Retinal pigment epithelial cell (primary cell): ENCODE measurements around the gene IRF3.
A peak's percentile ranks its signal among the peaks of the same experiment; 100 is the strongest.

Experiments used
- DNase-seq: peaks from one replicate; pipeline ENCODE4 v3.0.0-alpha.2; 2010; ENCODE audit warnings: low read depth
- H3K4me3 ChIP-seq: 2 replicates; pipeline ENCODE4 v1.5.1; 2011; ENCODE audit warnings: mild to moderate bottlenecking, low read length, control low read depth, moderate library complexity
- TF ChIP-seq, protein P1 (sequence below): conservative IDR thresholded peaks from 2 replicates; pipeline ENCODE4 v1.5.1; 2011; ENCODE audit warnings: low read depth, low read length, control low read depth, inconsistent platforms

The IRF3 gene

DNA sequence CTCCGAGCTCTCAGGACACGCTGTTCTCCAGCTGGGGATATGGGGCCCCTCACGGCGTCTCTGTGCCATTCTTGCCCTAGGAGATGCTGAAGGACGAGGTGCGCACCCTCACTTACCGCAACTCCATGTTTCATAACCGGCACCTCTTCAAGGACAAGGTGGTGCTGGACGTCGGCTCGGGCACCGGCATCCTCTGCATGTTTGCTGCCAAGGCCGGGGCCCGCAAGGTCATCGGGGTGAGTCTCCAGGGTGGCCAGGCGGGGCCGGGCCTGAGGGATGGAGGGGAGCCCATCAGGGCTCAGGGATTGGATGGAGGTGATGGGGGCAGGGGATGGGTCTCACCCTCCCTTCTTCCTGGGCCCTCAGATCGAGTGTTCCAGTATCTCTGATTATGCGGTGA, 16.2 kb upstream of the IRF3 start:
- TF ChIP-seq, protein P1, sequence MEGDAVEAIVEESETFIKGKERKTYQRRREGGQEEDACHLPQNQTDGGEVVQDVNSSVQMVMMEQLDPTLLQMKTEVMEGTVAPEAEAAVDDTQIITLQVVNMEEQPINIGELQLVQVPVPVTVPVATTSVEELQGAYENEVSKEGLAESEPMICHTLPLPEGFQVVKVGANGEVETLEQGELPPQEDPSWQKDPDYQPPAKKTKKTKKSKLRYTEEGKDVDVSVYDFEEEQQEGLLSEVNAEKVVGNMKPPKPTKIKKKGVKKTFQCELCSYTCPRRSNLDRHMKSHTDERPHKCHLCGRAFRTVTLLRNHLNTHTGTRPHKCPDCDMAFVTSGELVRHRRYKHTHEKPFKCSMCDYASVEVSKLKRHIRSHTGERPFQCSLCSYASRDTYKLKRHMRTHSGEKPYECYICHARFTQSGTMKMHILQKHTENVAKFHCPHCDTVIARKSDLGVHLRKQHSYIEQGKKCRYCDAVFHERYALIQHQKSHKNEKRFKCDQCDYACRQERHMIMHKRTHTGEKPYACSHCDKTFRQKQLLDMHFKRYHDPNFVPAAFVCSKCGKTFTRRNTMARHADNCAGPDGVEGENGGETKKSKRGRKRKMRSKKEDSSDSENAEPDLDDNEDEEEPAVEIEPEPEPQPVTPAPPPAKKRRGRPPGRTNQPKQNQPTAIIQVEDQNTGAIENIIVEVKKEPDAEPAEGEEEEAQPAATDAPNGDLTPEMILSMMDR: no peak
- DNase-seq: no peak
- H3K4me3 ChIP-seq: no peak overlapping the region

DNA sequence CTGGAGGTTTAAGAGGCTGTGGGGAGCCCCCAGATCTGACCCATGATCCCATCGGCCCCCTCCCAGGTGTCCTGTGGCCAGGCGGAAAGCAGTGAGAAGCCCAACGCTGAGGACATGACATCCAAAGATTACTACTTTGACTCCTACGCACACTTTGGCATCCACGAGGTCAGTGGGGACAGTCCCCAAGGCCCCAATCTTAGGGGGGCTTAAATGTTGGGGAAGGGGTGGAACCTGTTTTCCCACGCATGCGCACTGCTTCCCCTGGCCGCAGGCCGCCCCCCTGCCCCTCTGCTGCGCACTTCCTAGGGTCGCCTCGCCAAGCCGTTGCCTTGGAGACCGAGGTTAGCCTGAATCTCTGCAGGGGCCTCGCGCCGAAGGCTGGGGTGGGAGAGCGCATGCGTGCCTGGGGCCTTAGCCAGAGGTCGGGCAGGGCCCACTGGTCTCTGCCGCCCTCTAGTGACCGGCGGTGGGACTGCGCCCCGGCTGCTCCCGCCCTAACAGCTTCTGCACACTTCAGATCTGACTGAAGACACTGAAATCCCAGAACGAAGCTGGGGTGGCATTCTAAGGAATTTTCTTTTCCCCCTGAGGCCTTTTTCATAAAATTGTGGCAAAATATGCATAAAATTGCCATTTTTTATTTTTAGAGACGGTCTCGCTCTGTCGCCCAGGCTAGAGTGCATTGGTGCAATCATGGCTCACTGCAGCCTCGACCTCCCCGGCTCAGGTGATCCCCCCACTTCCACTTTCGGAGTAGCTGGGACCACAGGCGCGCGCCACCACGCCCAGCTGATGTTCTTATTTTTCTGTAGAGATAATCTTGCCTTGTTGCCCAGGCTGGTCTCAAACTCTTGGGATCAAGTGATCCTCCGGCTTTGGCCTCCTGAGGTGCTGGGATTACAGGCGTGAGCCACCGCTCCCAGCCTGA, 15.0 kb upstream of the IRF3 start:
- TF ChIP-seq, protein P1: peak; percentile 99
- DNase-seq: no peak
- peak overlapping the region; percentile 13 for H3K4me3 ChIP-seq

DNA sequence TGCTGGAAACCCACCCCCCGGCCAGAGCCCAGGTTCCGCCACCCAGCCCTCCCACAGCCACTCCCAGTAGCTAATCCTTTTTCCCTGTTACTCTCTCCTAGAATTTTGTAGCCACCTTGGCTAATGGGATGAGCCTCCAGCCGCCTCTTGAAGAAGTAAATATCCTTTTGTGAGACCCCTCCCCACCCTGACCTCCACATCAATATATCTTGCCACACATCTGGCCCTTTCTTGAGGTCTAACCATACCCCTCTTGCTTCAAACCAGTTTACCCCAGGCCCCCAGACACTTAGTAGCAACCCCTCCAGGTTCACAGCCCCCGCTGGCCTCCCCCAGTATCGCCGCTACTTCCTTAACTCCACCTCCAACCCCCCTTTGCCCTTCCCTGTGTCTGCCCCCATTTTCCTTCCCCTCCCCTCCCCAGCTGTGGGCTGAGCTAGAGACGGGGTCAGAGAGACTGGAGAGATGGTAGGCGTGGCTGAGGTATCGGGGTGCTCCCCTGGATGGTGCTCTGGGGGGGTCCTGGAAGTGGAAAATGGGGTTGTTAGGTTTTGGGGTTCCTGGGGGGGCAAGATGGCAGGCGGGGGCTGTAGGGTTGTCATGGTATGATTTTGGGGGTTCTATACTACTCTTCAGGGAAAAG, 14.2 kb upstream of the IRF3 start:
- peak overlapping the region; percentile 13 for H3K4me3 ChIP-seq
- no peak for DNase-seq
- TF ChIP-seq, protein P1: no peak

DNA sequence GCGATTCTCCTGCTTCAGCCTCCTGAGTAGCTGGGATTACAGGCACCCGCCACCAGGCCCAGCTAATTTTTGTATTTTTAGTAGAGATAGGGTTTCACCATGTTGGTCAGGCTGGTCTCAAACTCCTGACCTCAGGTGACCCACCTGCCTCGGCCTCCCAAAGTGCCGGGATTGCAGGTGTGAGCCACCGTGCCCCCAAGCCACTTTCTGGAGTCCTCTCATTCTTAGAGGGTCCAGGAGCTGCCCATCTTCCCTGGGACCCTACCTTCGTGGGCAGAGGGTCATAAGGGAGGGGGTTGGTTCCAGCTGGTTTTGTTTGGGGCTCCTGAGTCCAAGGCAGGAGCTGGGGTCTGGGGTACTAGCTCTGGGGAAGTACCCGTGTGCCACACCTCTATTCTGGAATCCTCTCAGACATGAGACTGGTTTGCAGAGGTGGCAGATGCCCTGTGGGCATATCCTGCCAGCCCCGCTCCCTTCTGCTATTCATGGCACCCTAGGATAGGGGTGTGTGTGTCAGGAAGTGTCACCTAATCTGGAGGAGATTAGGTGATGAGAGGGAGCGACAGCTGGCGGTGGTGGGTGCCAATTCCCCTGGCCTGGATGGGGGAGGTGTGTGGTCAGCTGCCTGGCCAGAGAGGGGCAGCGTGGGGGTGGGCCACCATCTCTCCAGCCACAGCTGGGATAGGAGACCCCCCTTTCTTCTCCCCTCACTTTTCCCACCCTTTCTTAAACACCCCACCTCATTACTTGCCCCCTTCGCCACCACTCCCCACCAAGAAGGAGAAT, 13.5 kb upstream of the IRF3 start:
- TF ChIP-seq, protein P1: no peak
- DNase-seq: no peak
- peak overlapping the region; percentile 23 for H3K4me3 ChIP-seq

DNA sequence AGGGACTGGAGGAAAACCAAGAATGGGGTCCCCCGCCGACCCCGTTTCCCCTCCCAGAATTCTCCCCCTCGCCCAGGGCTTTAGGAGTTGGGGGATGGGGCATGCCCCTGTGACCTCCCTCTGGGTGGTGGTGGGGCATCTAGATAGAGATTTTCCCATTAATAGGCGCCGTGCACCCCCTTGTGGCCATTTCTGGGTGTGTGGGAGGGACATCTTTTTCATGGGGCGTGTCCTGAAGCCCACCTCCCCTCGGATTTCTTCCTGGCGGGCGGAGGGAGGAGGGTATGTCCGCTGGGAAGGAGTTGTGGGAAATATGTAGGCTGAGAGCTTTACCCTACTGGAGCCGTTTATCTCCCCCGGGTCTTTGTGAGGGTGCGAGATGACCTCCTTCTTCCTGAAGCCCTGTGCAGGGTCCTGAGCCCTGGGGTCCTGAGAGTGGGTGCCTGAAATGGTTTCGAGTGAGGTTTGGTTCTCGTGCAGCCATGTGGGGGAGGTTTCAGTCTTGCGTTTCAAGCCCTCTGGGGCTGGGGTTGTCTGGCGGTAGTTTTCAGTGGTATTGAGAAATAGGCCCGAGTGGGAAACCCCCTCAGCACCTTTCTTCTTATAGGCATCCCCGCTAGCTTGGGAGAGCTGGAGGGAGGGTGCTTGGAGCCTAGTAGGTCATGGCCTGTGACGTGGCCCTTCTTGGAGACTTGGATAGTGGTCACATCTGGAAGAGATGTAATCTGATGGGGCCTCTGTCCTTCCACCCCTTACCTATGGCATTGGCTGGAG, 12.4 kb upstream of the IRF3 start:
- DNase-seq: no peak
- peak overlapping the region; percentile 98 for H3K4me3 ChIP-seq
- TF ChIP-seq, protein P1: peak; percentile 74

DNA sequence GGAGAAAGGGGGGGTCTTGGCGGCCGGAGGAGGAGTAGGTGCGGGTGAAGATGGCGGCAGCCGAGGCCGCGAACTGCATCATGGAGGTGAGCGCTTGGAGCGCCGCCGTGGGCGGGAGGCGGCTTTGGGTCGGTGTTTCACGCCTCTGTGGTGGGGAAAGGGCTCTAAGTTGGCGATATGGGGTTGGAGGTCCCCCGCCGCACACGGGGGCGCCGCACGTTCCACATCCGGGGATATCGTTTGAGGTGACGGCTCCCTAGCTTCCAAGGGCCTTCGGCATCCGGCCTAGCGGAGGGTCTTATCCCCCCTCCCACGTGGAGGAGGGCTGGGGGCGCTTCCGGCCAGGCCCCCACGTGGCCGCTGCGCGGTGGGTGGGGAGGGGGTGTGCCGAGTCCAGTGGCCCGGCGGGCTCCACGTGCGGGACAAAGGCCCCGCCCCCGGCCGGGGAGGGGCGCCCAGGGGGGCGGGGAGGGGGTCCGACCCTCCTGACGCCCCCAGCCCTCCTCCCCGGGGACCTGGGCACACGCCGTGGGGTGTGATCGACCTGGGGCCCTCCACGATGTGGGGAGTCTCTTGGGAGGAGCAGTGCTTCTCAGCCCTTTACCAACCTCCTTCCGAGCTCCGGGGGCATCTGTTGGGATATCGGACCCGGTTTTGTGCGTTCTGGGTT, 11.7 kb upstream of the IRF3 start, which contains the start of gene PRMT1:
TSS of gene PRMT1 (plus strand) at position 41 of the 670 bp plus-strand sequence. CDS start at position 51, 10 bp downstream.
- DNase-seq: no peak
- TF ChIP-seq, protein P1: no peak
- H3K4me3 ChIP-seq: peak within 1 kb of the TSS; percentile 98
